ENCODE measurements around the gene GSTM1. TPM values are rescaled to one million over a fixed set of nuclear protein-coding genes. Genes with fewer than 3 reads are reported as not detected.
A peak's percentile ranks its signal among the peaks of the same experiment; 100 is the strongest.
"Not testable (repeated sequence)": the region's sequence is repeated elsewhere in the genome, so short reads cannot be mapped to it uniquely, and the experiment has no call there.

Gene GSTM1
- total and polyA plus RNA-seq, 8 donors: 0.23 to 99.7 (median 37.4) TPM; not detected in 2

DNA sequence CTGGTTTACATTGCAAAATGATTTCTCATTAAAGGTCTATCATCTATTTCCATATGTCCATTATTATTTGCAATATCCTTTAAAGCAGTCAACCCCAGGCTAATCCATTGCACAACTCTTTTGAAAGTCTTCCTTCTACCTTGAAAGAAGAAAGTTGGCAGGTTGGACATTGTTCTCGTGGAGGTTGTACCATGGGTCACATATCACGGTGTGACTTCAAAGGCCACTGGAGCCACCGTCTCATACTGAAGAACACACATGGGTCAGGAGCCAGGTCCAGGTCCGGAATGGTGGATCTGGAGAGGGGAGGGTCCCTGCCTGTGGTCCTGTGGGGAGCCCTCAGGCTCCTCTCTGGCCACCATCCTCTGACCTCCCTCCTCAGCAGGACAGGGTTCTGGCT, 1.7 kb upstream of the GSTM1 start:
- H3K27ac ChIP-seq: peak overlapping the region in 2 of 5 donors; percentile 21 to 32
- 39 to 48% methylated on average over 4 of the region's 4 CpGs; no CpG with 5 or more reads in 3 of the 5 donors for WGBS, 5 donors
- H3K27me3 ChIP-seq; H3K4me1 ChIP-seq; H3K9me3 ChIP-seq; H3K36me3 ChIP-seq; DNase-seq; H3K4me3 ChIP-seq; intact Hi-C loops (cut with DNase I; ENCODE audit: low total_unique reads): not testable (repeated sequence)

DNA sequence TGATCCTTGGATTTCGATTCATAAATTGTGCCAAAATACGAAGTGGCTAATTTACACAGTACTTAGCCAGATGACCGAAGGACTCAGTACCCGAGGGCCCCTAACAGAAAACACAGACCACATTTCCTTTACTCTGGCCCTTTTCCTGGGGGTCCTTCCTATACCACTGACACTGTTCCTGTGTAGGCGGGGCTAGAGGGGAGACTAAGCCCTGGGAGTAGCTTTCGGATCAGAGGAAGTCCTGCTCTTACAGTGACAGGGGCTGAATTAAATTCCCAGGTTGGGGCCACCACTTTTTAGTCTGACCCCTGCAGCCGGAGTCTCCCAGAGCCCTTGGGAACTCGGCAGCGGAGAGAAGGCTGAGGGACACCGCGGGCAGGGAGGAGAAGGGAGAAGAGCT, 508 bp upstream of the GSTM1 start:
- H3K9me3 ChIP-seq; intact Hi-C loops (cut with DNase I; ENCODE audit: low total_unique reads); H3K4me1 ChIP-seq; DNase-seq; H3K36me3 ChIP-seq; H3K27me3 ChIP-seq: not testable (repeated sequence)
- WGBS, 5 donors: 34 to 51% (median 38%) methylated on average over 3 to 11 of the region's 11 CpGs; no CpG with 5 or more reads in 2 of the 5 donors
- Histone ChIP-seq H3K4me3 (peak overlapping the region in 1 of 4 donors; percentile 56), H3K27ac (peak overlapping the region in 2 of 5 donors; percentile 72 to 90)

GRCh38 chr1:109689844-109690405, 2.3 kb downstream of the GSTM1 start:
- Histone ChIP-seq H3K27me3 (no peaks in the 10 kb centered on the region), H3K36me3 (no peaks in the 10 kb centered on the region), H3K4me1 (peaks cover 0 to 7% (median 0%) of the 10 kb centered on the region in 4 donors), H3K4me3 (no peak overlapping the region), H3K9me3 (no peaks in the 10 kb centered on the region), H3K27ac (no peak overlapping the region)
- intact Hi-C loops (cut with DNase I; ENCODE audit: low total_unique reads): no loop called here
- WGBS, 5 donors: 56 to 63% methylated on average over 6 of the region's 6 CpGs; no CpG with 5 or more reads in 3 of the 5 donors
- DNase-seq: no peak
- TF ChIP-seq, protein P1, sequence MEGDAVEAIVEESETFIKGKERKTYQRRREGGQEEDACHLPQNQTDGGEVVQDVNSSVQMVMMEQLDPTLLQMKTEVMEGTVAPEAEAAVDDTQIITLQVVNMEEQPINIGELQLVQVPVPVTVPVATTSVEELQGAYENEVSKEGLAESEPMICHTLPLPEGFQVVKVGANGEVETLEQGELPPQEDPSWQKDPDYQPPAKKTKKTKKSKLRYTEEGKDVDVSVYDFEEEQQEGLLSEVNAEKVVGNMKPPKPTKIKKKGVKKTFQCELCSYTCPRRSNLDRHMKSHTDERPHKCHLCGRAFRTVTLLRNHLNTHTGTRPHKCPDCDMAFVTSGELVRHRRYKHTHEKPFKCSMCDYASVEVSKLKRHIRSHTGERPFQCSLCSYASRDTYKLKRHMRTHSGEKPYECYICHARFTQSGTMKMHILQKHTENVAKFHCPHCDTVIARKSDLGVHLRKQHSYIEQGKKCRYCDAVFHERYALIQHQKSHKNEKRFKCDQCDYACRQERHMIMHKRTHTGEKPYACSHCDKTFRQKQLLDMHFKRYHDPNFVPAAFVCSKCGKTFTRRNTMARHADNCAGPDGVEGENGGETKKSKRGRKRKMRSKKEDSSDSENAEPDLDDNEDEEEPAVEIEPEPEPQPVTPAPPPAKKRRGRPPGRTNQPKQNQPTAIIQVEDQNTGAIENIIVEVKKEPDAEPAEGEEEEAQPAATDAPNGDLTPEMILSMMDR (IDR thresholded peaks at IDR 0.05): no peak
- no peak for TF ChIP-seq EP300 (IDR thresholded peaks at IDR 0.05)
- no peak for TF ChIP-seq POLR2A (IDR thresholded peaks at IDR 0.05)
- no peak for TF ChIP-seq POLR2AphosphoS5 (IDR thresholded peaks at IDR 0.05)

DNA sequence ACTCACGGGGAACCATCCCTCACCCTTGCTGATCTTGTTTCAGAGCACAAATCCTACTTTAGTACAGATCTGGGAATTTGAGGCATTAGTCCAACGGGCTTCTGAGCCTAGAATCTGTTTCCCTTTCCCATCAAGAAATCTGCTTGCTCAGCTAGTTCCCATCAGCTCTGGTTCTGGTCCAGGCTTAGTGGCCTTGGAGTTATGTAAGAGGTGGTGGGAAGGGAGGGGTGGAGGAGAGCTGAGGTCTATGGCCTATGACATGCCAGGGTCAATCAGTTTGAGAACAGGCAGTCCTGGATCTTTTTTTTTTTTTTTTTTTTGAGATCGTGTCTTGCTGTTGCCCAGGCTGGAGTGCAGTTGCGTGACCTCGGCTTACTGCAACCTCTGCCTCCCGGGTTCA, 4.1 kb downstream of the GSTM1 start:
- DNase-seq: no peak
- Histone ChIP-seq H3K27ac (no peak overlapping the region), H3K27me3 (no peaks in the 10 kb centered on the region), H3K4me1 (peaks cover 0 to 7% (median 0%) of the 10 kb centered on the region in 4 donors), H3K36me3 (no peaks in the 10 kb centered on the region), H3K4me3 (no peak overlapping the region), H3K9me3 (no peaks in the 10 kb centered on the region)
- TF ChIP-seq EP300 (IDR thresholded peaks at IDR 0.05) (no peak), POLR2AphosphoS5 (IDR thresholded peaks at IDR 0.05) (no peak), POLR2A (IDR thresholded peaks at IDR 0.05) (no peak)
- TF ChIP-seq, protein P1 (IDR thresholded peaks at IDR 0.05): no peak
- intact Hi-C loops (cut with DNase I; ENCODE audit: low total_unique reads): no loop called here
- WGBS, 5 donors: 80 to 82% methylated on average over 4 to 6 of the region's 6 CpGs; no CpG with 5 or more reads in 3 of the 5 donors

- H3K27me3 ChIP-seq; H3K4me3 ChIP-seq; H3K27ac ChIP-seq; H3K4me1 ChIP-seq; H3K9me3 ChIP-seq; H3K36me3 ChIP-seq; intact Hi-C loops (cut with DNase I; ENCODE audit: low total_unique reads); DNase-seq: not testable (repeated sequence)
- WGBS, 5 donors: 91 to 96% methylated on average over 5 of the region's 5 CpGs; no CpG with 5 or more reads in 3 of the 5 donors
Measured at GRCh38 chr1:109694400-109694799, 6.8 kb downstream of the GSTM1 start.

DNA sequence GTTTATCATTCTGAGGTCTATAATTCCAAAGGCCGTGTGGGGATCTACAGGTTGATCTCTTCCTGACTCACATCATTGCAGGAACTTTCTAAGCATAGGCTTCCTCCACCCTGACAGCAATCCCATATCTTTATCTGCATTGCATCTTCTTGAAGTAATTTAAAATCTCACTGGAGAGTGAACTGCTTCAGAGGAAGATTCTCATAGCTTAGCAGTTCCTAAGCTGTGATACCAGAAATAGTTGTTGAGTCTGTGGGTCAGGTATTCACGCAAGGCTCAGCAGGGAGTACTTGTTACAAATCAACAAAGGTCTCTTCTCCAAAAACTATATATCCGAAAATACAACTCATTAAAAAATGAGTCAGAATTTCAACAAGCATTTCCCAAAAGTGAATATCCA, 7.5 kb downstream of the GSTM1 start:
- H3K36me3 ChIP-seq; H3K4me3 ChIP-seq; H3K27me3 ChIP-seq; H3K9me3 ChIP-seq; H3K27ac ChIP-seq; DNase-seq; H3K4me1 ChIP-seq; intact Hi-C loops (cut with DNase I; ENCODE audit: low total_unique reads): not testable (repeated sequence)
- 89 to 91% methylated on average over 3 of the region's 3 CpGs; no CpG with 5 or more reads in 3 of the 5 donors for WGBS, 5 donors

All from stomach (tissue), 9 donors.